H1 (cell line): ENCODE data around the gene HMCN1. TPM values are rescaled to one million over a fixed set of nuclear protein-coding genes. Genes with fewer than 3 reads are reported as not detected.

Experiments used
- CTCF ChIA-PET: fragments of 300-600 bp; sonication (Branson Sonifier 250); formaldehyde crosslinking; loops from one replicate; lab custom pipeline; 2021; ENCODE audit not compliant: partially characterized antibody; lab: Charles Lee
- POLR2A ChIA-PET: fragments of 300-600 bp; sonication (Branson Sonifier 250); formaldehyde crosslinking; loops from one replicate; lab custom pipeline; 2021; ENCODE audit warnings: inconsistent platforms; ENCODE audit not compliant: partially characterized antibody; lab: Charles Lee
- DNase-seq, 2 experiments: peaks; one replicate each; pipeline versions ENCODE4 v3.0.0 to v3.0.0-alpha.2; 2010 to 2022; ENCODE audit warnings: low spot score in 2 of 2, low read depth in 1 of 2, mixed read lengths in 1 of 2
- FAIRE-seq: peaks from 2 replicates; lab custom pipeline; 2011; peaks lifted over from hg19 to GRCh38; lab: Jason Lieb, UNC
- H2AFZ ChIP-seq: 2 replicates; pipeline ENCODE4 v1.8.1; 2012; ENCODE audit warnings: low read length, inconsistent platforms
- H2AK5ac ChIP-seq: 2 replicates; pipeline ENCODE4 v1.6.1; 2013; ENCODE audit warnings: low read depth, low read length
- H2BK120ac ChIP-seq: replicated peaks from 2 replicates; pipeline ENCODE3; 2013; ENCODE audit warnings: low read depth, low read length, inconsistent platforms
- H2BK12ac ChIP-seq: 2 replicates; pipeline ENCODE4 v1.6.1; 2013; ENCODE audit warnings: low read depth, low read length
- H2BK15ac ChIP-seq: 2 replicates; pipeline ENCODE4 v1.6.1; 2013; ENCODE audit warnings: low read length
- H2BK20ac ChIP-seq: 2 replicates; pipeline ENCODE4 v1.6.1; 2013; ENCODE audit warnings: low read length
- H2BK5ac ChIP-seq: 2 replicates; pipeline ENCODE4 v1.6.1; 2013; ENCODE audit warnings: low read depth, low read length
- H3K14ac ChIP-seq: 2 replicates; pipeline ENCODE4 v1.6.1; 2013; ENCODE audit warnings: inconsistent platforms; ENCODE audit not compliant: insufficient read length
- H3K18ac ChIP-seq: 2 replicates; pipeline ENCODE4 v1.6.1; 2013; ENCODE audit warnings: low read length; ENCODE audit errors: extremely low read depth
- H3K23ac ChIP-seq: 2 replicates; pipeline ENCODE4 v1.6.1; 2013; ENCODE audit warnings: inconsistent platforms; ENCODE audit not compliant: insufficient read length
- H3K23me2 ChIP-seq: 2 replicates; pipeline ENCODE4 v1.6.1; 2013; ENCODE audit warnings: low read depth, low read length
- H3K27ac ChIP-seq: 2 replicates; pipeline ENCODE4 v1.6.1; 2011; ENCODE audit warnings: low read depth, low read length, inconsistent platforms
- H3K27me3 ChIP-seq, 4 experiments: replicated peaks in 1 of 4; 1 replicate in 1 of 4; 2 replicates in 3 of 4; pipeline versions ENCODE4 v1.6.1 to v1.8.1; 2011 to 2013; ENCODE audit warnings: low read length in 3 of 4, mild to moderate bottlenecking in 3 of 4, inconsistent platforms in 2 of 4, mixed read lengths in 2 of 4, moderate library complexity in 1 of 4; ENCODE audit not compliant: control insufficient read depth in 3 of 4, insufficient read depth in 3 of 4; ENCODE audit errors: extremely low read depth in 1 of 4
- H3K36me3 ChIP-seq, 4 experiments: 2 replicates each; pipeline versions ENCODE4 v1.6.1 to v1.8.1; 2011 to 2013; ENCODE audit warnings: mild to moderate bottlenecking in 4 of 4, low read length in 3 of 4, moderate library complexity in 2 of 4, control low read depth in 1 of 4, inconsistent platforms in 1 of 4; ENCODE audit not compliant: insufficient read depth in 4 of 4, control insufficient read depth in 2 of 4
- H3K4ac ChIP-seq: replicated peaks from 2 replicates; pipeline ENCODE3; 2013; ENCODE audit warnings: low read length, low read depth, mixed read lengths, inconsistent platforms; ENCODE audit not compliant: insufficient read length
- H3K4me1 ChIP-seq, 4 experiments: replicated peaks in 1 of 4; 1 replicate in 1 of 4; 2 replicates in 3 of 4; pipeline versions ENCODE4 v1.6.1 to v1.8.1; 2011 to 2013; ENCODE audit warnings: low read length in 3 of 4, inconsistent platforms in 2 of 4, mixed read lengths in 1 of 4; ENCODE audit not compliant: insufficient read depth in 4 of 4, control insufficient read depth in 3 of 4
- H3K4me2 ChIP-seq, 2 experiments: 2 replicates each; pipeline versions ENCODE4 v1.6.1 to v1.8.1; 2011 to 2013; ENCODE audit warnings: low read depth in 2 of 2, low read length in 2 of 2, control low read depth in 1 of 2, inconsistent platforms in 1 of 2, mild to moderate bottlenecking in 1 of 2; ENCODE audit not compliant: insufficient read depth in 1 of 2
- H3K4me3 ChIP-seq, 4 experiments: fragments of 200-600, 300-600 bp in 1 of 4; sonication (generic), shearing (Covaris generic), sonication (Bioruptor Twin) in 1 of 4; 2 replicates each; pipeline versions ENCODE4 v1.5.1 to v1.8.1; 2011 to 2016; ENCODE audit warnings: low read length in 4 of 4, low read depth in 3 of 4, control low read depth in 2 of 4, inconsistent platforms in 2 of 4, mild to moderate bottlenecking in 2 of 4, mixed read lengths in 1 of 4, moderate library complexity in 1 of 4; ENCODE audit not compliant: insufficient read depth in 2 of 4; ENCODE audit errors: extremely low read depth in 1 of 4
- H3K56ac ChIP-seq: replicated peaks from 2 replicates; pipeline ENCODE3; 2013; ENCODE audit warnings: low read depth, mild to moderate bottlenecking, mixed read lengths, low read length, inconsistent platforms; ENCODE audit not compliant: insufficient read length
- H3K79me1 ChIP-seq: 2 replicates; pipeline ENCODE4 v1.6.1; 2013; ENCODE audit warnings: low read depth, low read length, control low read depth
- H3K79me2 ChIP-seq, 2 experiments: 2 replicates each; pipeline versions ENCODE4 v1.6.1 to v1.8.1; 2012 to 2013; ENCODE audit warnings: low read length in 2 of 2, mild to moderate bottlenecking in 2 of 2, inconsistent platforms in 1 of 2; ENCODE audit not compliant: insufficient read depth in 2 of 2, control insufficient read depth in 1 of 2
- H3K9ac ChIP-seq, 4 experiments: replicated peaks in 1 of 4; 1 replicate in 1 of 4; 2 replicates in 3 of 4; pipeline versions ENCODE4 v1.6.1 to v1.8.1; 2011 to 2013; ENCODE audit warnings: low read depth in 3 of 4, low read length in 3 of 4, control low read depth in 2 of 4, mild to moderate bottlenecking in 2 of 4, moderate library complexity in 2 of 4, inconsistent platforms in 1 of 4; ENCODE audit errors: extremely low read depth in 1 of 4
- H3K9me3 ChIP-seq, 2 experiments: 2 replicates each; pipeline versions ENCODE4 v1.6.1 to v1.8.1; 2012 to 2013; ENCODE audit warnings: mild to moderate bottlenecking in 2 of 2, moderate library complexity in 2 of 2, control low read depth in 1 of 2, inconsistent platforms in 1 of 2, low read depth in 1 of 2, low read length in 1 of 2, mixed read lengths in 1 of 2; ENCODE audit not compliant: insufficient read depth in 2 of 2
- H4K20me1 ChIP-seq, 2 experiments: replicated peaks in 1 of 2; 2 replicates each; pipeline versions ENCODE3 to v1.8.1; 2011 to 2013; ENCODE audit warnings: inconsistent platforms in 2 of 2, low read length in 2 of 2, mild to moderate bottlenecking in 1 of 2; ENCODE audit not compliant: insufficient read depth in 2 of 2, control insufficient read depth in 1 of 2
- H4K5ac ChIP-seq: 2 replicates; pipeline ENCODE4 v1.6.1; 2013; ENCODE audit warnings: low read length, low read depth, mixed read lengths, inconsistent platforms; ENCODE audit not compliant: insufficient read length
- H4K8ac ChIP-seq: 2 replicates; pipeline ENCODE4 v1.8.0; 2013; ENCODE audit warnings: mild to moderate bottlenecking, moderate library complexity, low read length, inconsistent platforms; ENCODE audit not compliant: insufficient read depth; ENCODE audit errors: extremely low read depth
- H4K91ac ChIP-seq: replicated peaks from 2 replicates; pipeline ENCODE3; 2013; ENCODE audit warnings: low read length, mixed read lengths, inconsistent platforms; ENCODE audit not compliant: insufficient read length
- BRCA1 ChIP-seq: IDR thresholded peaks from 2 replicates; pipeline ENCODE4 v1.6.1; 2012; ENCODE audit warnings: low read depth, low read length, improper control_type of control experiment
- CBX8 ChIP-seq: fragments of 300-800, 300-1000 bp; sonication (generic); IDR thresholded peaks from 2 replicates; pipeline ENCODE4 v1.7.1; 2016; ENCODE audit warnings: low read depth, low read length, borderline replicate concordance
- CHD1 ChIP-seq: IDR thresholded peaks from 2 replicates; pipeline ENCODE4 v1.6.1; 2012; ENCODE audit warnings: low read depth, low read length, improper control_type of control experiment
- CHD2 ChIP-seq: IDR thresholded peaks from 2 replicates; pipeline ENCODE4 v1.6.1; 2012; ENCODE audit warnings: low read length, improper control_type of control experiment
- POLR2A ChIP-seq, 2 experiments: IDR thresholded peaks; 1 replicate in 1 of 2; 2 replicates in 1 of 2; pipeline ENCODE4 v1.6.1; 2011; ENCODE audit warnings: low read depth in 2 of 2, low read length in 2 of 2, mild to moderate bottlenecking in 2 of 2; ENCODE audit errors: control extremely low read depth in 1 of 2
- SRF ChIP-seq: IDR thresholded peaks from 2 replicates; pipeline ENCODE4 v1.6.1; 2011; ENCODE audit warnings: mild to moderate bottlenecking, low read depth, low read length, moderate library complexity
- WGBS, 2 experiments: shearing (Covaris generic) in 1 of 2; methylation state at CpG; one replicate each; pipeline versions ENCODE4 v1.1.6 to v1.1.7; 2013 to 2015; ENCODE audit warnings: low lambda C conversion rate in 2 of 2, mixed read lengths in 2 of 2, inconsistent platforms in 1 of 2, low coverage in 1 of 2, missing lambda C conversion rate in 1 of 2; ENCODE audit not compliant: insufficient replicate concordance in 2 of 2, insufficient coverage in 1 of 2, insufficient read length in 1 of 2; ENCODE audit errors: extremely low coverage in 1 of 2, missing lambda C conversion rate in 1 of 2; 5-methylcytosine and 5-hydroxymethylcytosine counted together
- polyA plus RNA-seq, 7 experiments: library from polyadenylated mRNA; depleted of rRNA in 3 of 7; stranded (reverse) in 5 of 7; unstranded in 2 of 7; fragments of >200 nt in 5 of 7; fragments of 200-250 nt in 2 of 7; gene quantifications; 1 replicate in 5 of 7; 2 replicates in 1 of 7; 4 replicates in 1 of 7; pipeline versions ENCODE4 v1.2.1 to v1.2.3, GENCODE V29; 2011 to 2013; ENCODE audit warnings: missing spikeins in 2 of 7, mixed read lengths in 2 of 7
- total RNA-seq: library from RNA; stranded (reverse); fragmentation: NEBNext Ultra II Directional; extraction: Animal tissue kit (Norgen Biotek cat#: 25700); gene quantifications from 2 replicates; pipeline ENCODE4 v1.2.1, GENCODE V29; 2021
- TF ChIP-seq, protein P1 (sequence below): IDR thresholded peaks from 2 replicates; pipeline ENCODE4 v1.6.1; 2011; ENCODE audit warnings: low read length, improper control_type of control experiment

HMCN1 gene
- total and polyA plus RNA-seq, 2 of the 8 experiments (the other 6 are each of a cell fraction or from before 2014, with no cell fraction given), result 13.8 to 14.6 TPM

DNA sequence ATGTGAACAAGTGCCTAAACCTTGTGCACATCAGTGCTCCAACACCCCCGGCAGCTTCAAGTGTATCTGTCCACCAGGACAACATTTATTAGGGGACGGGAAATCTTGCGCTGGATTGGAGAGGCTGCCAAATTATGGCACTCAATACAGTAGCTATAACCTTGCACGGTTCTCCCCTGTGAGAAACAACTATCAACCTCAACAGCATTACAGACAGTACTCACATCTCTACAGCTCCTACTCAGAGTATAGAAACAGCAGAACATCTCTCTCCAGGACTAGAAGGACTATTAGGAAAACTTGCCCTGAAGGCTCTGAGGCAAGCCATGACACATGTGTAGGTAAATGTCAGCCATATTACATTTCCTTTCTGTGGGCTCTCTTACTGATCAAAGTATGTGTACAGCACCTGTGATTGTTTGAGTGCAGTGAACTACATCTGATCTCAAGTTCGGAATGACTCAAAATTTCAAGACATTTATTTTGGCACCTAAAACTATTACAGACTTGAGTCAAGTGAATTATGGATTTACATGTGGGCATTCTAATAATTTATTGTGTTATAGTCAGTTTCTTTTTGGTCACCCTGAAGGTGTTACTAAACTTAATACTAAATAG is 444.3 kb downstream of the HMCN1 start:
- H4K91ac ChIP-seq, result no peak overlapping the region
- H3K18ac ChIP-seq, result no peak overlapping the region
- H2AFZ ChIP-seq, result no peak overlapping the region
- no peak for FAIRE-seq
- H2BK12ac ChIP-seq, result no peak overlapping the region
- no peak for DNase-seq
- no peaks in the 10 kb centered on the region for H3K79me1 ChIP-seq
- no peak overlapping the region for H2BK5ac ChIP-seq
- H4K20me1 ChIP-seq, result no peaks in the 10 kb centered on the region
- ChIA-PET POLR2A (no interaction called here), CTCF (interaction anchor here (0.8 to 1.5 kb wide), 2 partner anchors 23 to 152 kb away, joined by 3 to 4 read pairs; no protein-coding TSS in a partner anchor)
- no peak overlapping the region for H3K23ac ChIP-seq
- no peaks in the 10 kb centered on the region for H3K27me3 ChIP-seq
- no peak overlapping the region for H2BK15ac ChIP-seq
- no peak overlapping the region for H3K56ac ChIP-seq
- H3K4me1 ChIP-seq, result no peaks in the 10 kb centered on the region
- H4K5ac ChIP-seq, result no peak overlapping the region
- WGBS, 2 experiments, result 92% methylated on average over 5 of the region's 5 CpGs; no CpG with 5 or more reads in 1 of the 2 experiments
- no peak overlapping the region for H3K4ac ChIP-seq
- H3K9ac ChIP-seq, result no peak overlapping the region
- no peaks in the 10 kb centered on the region for H3K36me3 ChIP-seq
- no peak overlapping the region for H2BK120ac ChIP-seq
- no peak overlapping the region for H2AK5ac ChIP-seq
- H3K14ac ChIP-seq, result no peak overlapping the region
- H3K4me3 ChIP-seq, result no peak overlapping the region
- H3K4me2 ChIP-seq, result no peak overlapping the region
- H4K8ac ChIP-seq, result no peak overlapping the region
- H3K9me3 ChIP-seq, result no peaks in the 10 kb centered on the region
- no peak for TF ChIP-seq BRCA1
- no peak for TF ChIP-seq CHD1
- TF ChIP-seq CBX8, result no peak
- TF ChIP-seq, protein P1, sequence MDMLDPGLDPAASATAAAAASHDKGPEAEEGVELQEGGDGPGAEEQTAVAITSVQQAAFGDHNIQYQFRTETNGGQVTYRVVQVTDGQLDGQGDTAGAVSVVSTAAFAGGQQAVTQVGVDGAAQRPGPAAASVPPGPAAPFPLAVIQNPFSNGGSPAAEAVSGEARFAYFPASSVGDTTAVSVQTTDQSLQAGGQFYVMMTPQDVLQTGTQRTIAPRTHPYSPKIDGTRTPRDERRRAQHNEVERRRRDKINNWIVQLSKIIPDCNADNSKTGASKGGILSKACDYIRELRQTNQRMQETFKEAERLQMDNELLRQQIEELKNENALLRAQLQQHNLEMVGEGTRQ, result no peak
- no peak for TF ChIP-seq CHD2
- TF ChIP-seq SRF, result no peak
- no peak for TF ChIP-seq POLR2A (IDR thresholded peaks at IDR 0.05; ENCODE audit: control extremely low read depth in 1 of 2, low read depth in 2 of 2, low read length in 2 of 2)
- no peak overlapping the region for H3K27ac ChIP-seq
- H3K23me2 ChIP-seq, result no peaks in the 10 kb centered on the region
- no peaks in the 10 kb centered on the region for H3K79me2 ChIP-seq
- no peak overlapping the region for H2BK20ac ChIP-seq
